Smooth muscle cell (in vitro differentiated cells): Measurements from ENCODE around the gene OR2A42. TPM values are rescaled to one million over a fixed set of nuclear protein-coding genes. Genes with fewer than 3 reads are reported as not detected.
"Not testable (repeated sequence)": the region's sequence is repeated elsewhere in the genome, so short reads cannot be mapped to it uniquely, and the experiment has no call there.

Experiments
- DNase-seq: peaks from one replicate; lab custom pipeline; 2025; ENCODE audit not compliant: unreplicated experiment; lab: John Stamatoyannopoulos, UW
- H2AFZ ChIP-seq: fragments of 200-600 bp; sonication (generic); 2 replicates; pipeline ENCODE4 v1.6.0; 2016; ENCODE audit warnings: antibody characterized with exemption, low read depth, mild to moderate bottlenecking
- H3F3A ChIP-seq: fragments of 200-600 bp; sonication (generic); 2 replicates; pipeline ENCODE4 v1.6.0; 2017; ENCODE audit warnings: antibody characterized with exemption, low read depth
- H3K27ac ChIP-seq: fragments of 200-600 bp; sonication (generic); 2 replicates; pipeline ENCODE4 v1.5.1; 2016; ENCODE audit warnings: low read depth, mild to moderate bottlenecking
- H3K27me3 ChIP-seq: fragments of 200-600 bp; sonication (generic); 2 replicates; pipeline ENCODE4 v1.6.1; 2016; ENCODE audit warnings: low read depth, mild to moderate bottlenecking
- H3K36me3 ChIP-seq: fragments of 200-600 bp; sonication (generic); 2 replicates; pipeline ENCODE4 v1.5.1; 2016; ENCODE audit warnings: low read depth
- H3K4me1 ChIP-seq: fragments of 200-600 bp; sonication (generic); 2 replicates; pipeline ENCODE4 v1.5.1; 2016; ENCODE audit warnings: low read depth
- H3K4me2 ChIP-seq: fragments of 200-600 bp; sonication (generic); 2 replicates; pipeline ENCODE4 v1.6.0; 2016; ENCODE audit warnings: mild to moderate bottlenecking
- H3K4me3 ChIP-seq: fragments of 200-600 bp; sonication (generic); 2 replicates; pipeline ENCODE4 v1.5.1; 2016; ENCODE audit warnings: mild to moderate bottlenecking
- H3K79me2 ChIP-seq: fragments of 200-600 bp; sonication (generic); 2 replicates; pipeline ENCODE4 v1.6.0; 2016; ENCODE audit warnings: low read depth, mild to moderate bottlenecking
- H3K9ac ChIP-seq: fragments of 200-600 bp; sonication (generic); 2 replicates; pipeline ENCODE4 v1.6.0; 2016; ENCODE audit warnings: low read depth
- H3K9me3 ChIP-seq: fragments of 200-600 bp; sonication (generic); replicated peaks from 2 replicates; pipeline ENCODE4 v1.5.1; 2016; ENCODE audit warnings: low read depth
- H4K20me1 ChIP-seq: fragments of 200-600 bp; sonication (generic); 2 replicates; pipeline ENCODE4 v1.6.0; 2016; ENCODE audit warnings: low read depth
- CTCF ChIP-seq: fragments of 200-600 bp; sonication (generic); IDR thresholded peaks from 2 replicates; pipeline ENCODE4 v1.5.1; 2017; ENCODE audit warnings: borderline replicate concordance, mild to moderate bottlenecking, antibody characterized with exemption; ENCODE audit not compliant: insufficient read depth, poor library complexity, severe bottlenecking
- WGBS: methylation state at CpG from one replicate; pipeline ENCODE4 v1.1.7; 2016; ENCODE audit warnings: low lambda C conversion rate; 5-methylcytosine and 5-hydroxymethylcytosine counted together
- polyA plus RNA-seq: library from polyadenylated mRNA; unstranded; fragments of >200 nt; fragmentation: Nextera tagmentation; extraction: Ambion mirVana; gene quantifications from 2 replicates; pipeline ENCODE4 v1.2.1, GENCODE V29; 2016
- total RNA-seq: library from RNA; depleted of rRNA; stranded (reverse); fragments of >200 nt; gene quantifications from 2 replicates; pipeline ENCODE4 v1.2.3, GENCODE V29; 2014

OR2A42 gene
- total and polyA plus RNA-seq, 2 experiments from 2014 or later = 0.40 TPM; not detected in 1

GRCh38 chr7:144264692-144265091 is 25.3 kb upstream of the OR2A42 start, which contains the start of gene OR2A7:
OR2A7 (minus strand) TSS chr7:144264792; CDS start chr7:144259628, 5,164 bp downstream.
- H3K4me1 ChIP-seq, H2AFZ ChIP-seq, H3K9me3 ChIP-seq, H3K9ac ChIP-seq, H3K27ac ChIP-seq, H4K20me1 ChIP-seq, H3F3A ChIP-seq, H3K36me3 ChIP-seq, H3K27me3 ChIP-seq, H3K4me3 ChIP-seq, H3K4me2 ChIP-seq, H3K79me2 ChIP-seq, DNase-seq: not testable (repeated sequence)
- WGBS = 94% methylated on average over 7 of the region's 7 CpGs

GRCh38 chr7:144262128-144262527 is 22.7 kb upstream of the OR2A42 start:
- not testable (repeated sequence) for H3K9me3 ChIP-seq, H3F3A ChIP-seq, H3K4me1 ChIP-seq, H3K4me2 ChIP-seq, H3K79me2 ChIP-seq, H3K27ac ChIP-seq, H3K27me3 ChIP-seq, H2AFZ ChIP-seq, H4K20me1 ChIP-seq, H3K9ac ChIP-seq, H3K4me3 ChIP-seq, DNase-seq, H3K36me3 ChIP-seq
- no CpG with 5 or more reads among the region's 2 CpGs for WGBS

- H3K4me2 ChIP-seq, H3K27me3 ChIP-seq, H3K36me3 ChIP-seq, H3K9ac ChIP-seq, H4K20me1 ChIP-seq, H3F3A ChIP-seq, H3K9me3 ChIP-seq, H2AFZ ChIP-seq, H3K4me1 ChIP-seq, H3K4me3 ChIP-seq, DNase-seq, H3K79me2 ChIP-seq, H3K27ac ChIP-seq: not testable (repeated sequence)
- WGBS = no CpG with 5 or more reads among the region's 14 CpGs
These were observed 19.7 kb upstream of the OR2A42 start for GRCh38 chr7:144259067-144259466.

- no peaks in the 10 kb centered on the region for H3F3A ChIP-seq
- no peaks in the 10 kb centered on the region for H3K36me3 ChIP-seq
- no peaks in the 10 kb centered on the region for H3K9me3 ChIP-seq
- DNase-seq = no peak
- WGBS = 81% methylated on average over 3 of the region's 3 CpGs
- no peaks in the 10 kb centered on the region for H3K27me3 ChIP-seq
- no peak overlapping the region for H3K4me2 ChIP-seq
- no peaks in the 10 kb centered on the region for H4K20me1 ChIP-seq
- no peak overlapping the region for H3K27ac ChIP-seq
- no peaks in the 10 kb centered on the region for H3K4me1 ChIP-seq
- H3K9ac ChIP-seq = no peak overlapping the region
- no peak for TF ChIP-seq CTCF
- H2AFZ ChIP-seq = no peak overlapping the region
- no peak overlapping the region for H3K4me3 ChIP-seq
- no peaks in the 10 kb centered on the region for H3K79me2 ChIP-seq
These were observed 16.7 kb upstream of the OR2A42 start for GRCh38 chr7:144256112-144256511.

- no peak for DNase-seq
- H3K27me3 ChIP-seq = no peaks in the 10 kb centered on the region
- 92% methylated on average over 5 of the region's 5 CpGs for WGBS
- H3K27ac ChIP-seq = no peak overlapping the region
- no peak overlapping the region for H3K9ac ChIP-seq
- H2AFZ ChIP-seq = no peak overlapping the region
- no peaks in the 10 kb centered on the region for H3K79me2 ChIP-seq
- TF ChIP-seq CTCF = no peak
- H3K4me3 ChIP-seq = no peak overlapping the region
- no peaks in the 10 kb centered on the region for H3K9me3 ChIP-seq
- no peaks in the 10 kb centered on the region for H3K4me1 ChIP-seq
- H3K36me3 ChIP-seq = no peaks in the 10 kb centered on the region
- H3K4me2 ChIP-seq = no peak overlapping the region
- H4K20me1 ChIP-seq = no peaks in the 10 kb centered on the region
- no peaks in the 10 kb centered on the region for H3F3A ChIP-seq
These were observed 16.1 kb upstream of the OR2A42 start for GRCh38 chr7:144255471-144255897.

- not testable (repeated sequence) for H3K27ac ChIP-seq, H3K36me3 ChIP-seq, H3K79me2 ChIP-seq, H3K4me3 ChIP-seq, H3K9ac ChIP-seq, DNase-seq, H4K20me1 ChIP-seq, H3K4me1 ChIP-seq, H3K4me2 ChIP-seq, H2AFZ ChIP-seq, H3F3A ChIP-seq, H3K9me3 ChIP-seq, H3K27me3 ChIP-seq
- WGBS = no CpG with 5 or more reads among the region's 4 CpGs
These were observed 12.9 kb upstream of the OR2A42 start for GRCh38 chr7:144252307-144252706.

- H3F3A ChIP-seq, H2AFZ ChIP-seq, H3K79me2 ChIP-seq, H3K9ac ChIP-seq, H3K27ac ChIP-seq, DNase-seq, H4K20me1 ChIP-seq, H3K4me2 ChIP-seq, H3K27me3 ChIP-seq, H3K4me3 ChIP-seq, H3K4me1 ChIP-seq, H3K36me3 ChIP-seq, H3K9me3 ChIP-seq: not testable (repeated sequence)
- no CpG with 5 or more reads among the region's 1 CpG for WGBS
These were observed 8.4 kb upstream of the OR2A42 start for GRCh38 chr7:144247674-144248330.
